ENCODE data around the gene FASTKD3.
A peak's percentile ranks its signal among the peaks of the same experiment; 100 is the strongest.

GRCh38 chr5:7815892-7816534 lies 52.8 kb downstream of the FASTKD3 start:
- TF ChIP-seq, protein P1, sequence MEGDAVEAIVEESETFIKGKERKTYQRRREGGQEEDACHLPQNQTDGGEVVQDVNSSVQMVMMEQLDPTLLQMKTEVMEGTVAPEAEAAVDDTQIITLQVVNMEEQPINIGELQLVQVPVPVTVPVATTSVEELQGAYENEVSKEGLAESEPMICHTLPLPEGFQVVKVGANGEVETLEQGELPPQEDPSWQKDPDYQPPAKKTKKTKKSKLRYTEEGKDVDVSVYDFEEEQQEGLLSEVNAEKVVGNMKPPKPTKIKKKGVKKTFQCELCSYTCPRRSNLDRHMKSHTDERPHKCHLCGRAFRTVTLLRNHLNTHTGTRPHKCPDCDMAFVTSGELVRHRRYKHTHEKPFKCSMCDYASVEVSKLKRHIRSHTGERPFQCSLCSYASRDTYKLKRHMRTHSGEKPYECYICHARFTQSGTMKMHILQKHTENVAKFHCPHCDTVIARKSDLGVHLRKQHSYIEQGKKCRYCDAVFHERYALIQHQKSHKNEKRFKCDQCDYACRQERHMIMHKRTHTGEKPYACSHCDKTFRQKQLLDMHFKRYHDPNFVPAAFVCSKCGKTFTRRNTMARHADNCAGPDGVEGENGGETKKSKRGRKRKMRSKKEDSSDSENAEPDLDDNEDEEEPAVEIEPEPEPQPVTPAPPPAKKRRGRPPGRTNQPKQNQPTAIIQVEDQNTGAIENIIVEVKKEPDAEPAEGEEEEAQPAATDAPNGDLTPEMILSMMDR (IDR thresholded peaks at IDR 0.05 in 2 of 3, conservative IDR thresholded peaks at IDR 0.05 in 1 of 3; ENCODE audit: borderline replicate concordance in 1 of 3, insufficient read depth in 1 of 3, low read depth in 2 of 3, low read length in 2 of 3): peak; percentile 84 to 99 (median 98)
- TF ChIP-seq POLR2AphosphoS5 (IDR thresholded peaks at IDR 0.05; ENCODE audit: low read depth, low read length) (no peak), RAD21 (IDR thresholded peaks at IDR 0.05; ENCODE audit: low read depth) (peak; percentile 75), EZH2 (IDR thresholded peaks at IDR 0.05) (no peak), CEBPB (IDR thresholded peaks at IDR 0.05; ENCODE audit: low read depth) (no peak), ZNF274 (IDR thresholded peaks at IDR 0.05; ENCODE audit: low read depth, low read length) (no peak), MAX (IDR thresholded peaks at IDR 0.05) (no peak), ELF1 (IDR thresholded peaks at IDR 0.05; ENCODE audit: borderline replicate concordance, low read depth) (no peak), ZBTB33 (IDR thresholded peaks at IDR 0.05; ENCODE audit: extremely low read depth, insufficient replicate concordance, low read length) (no peak)
